AG08396 (cell line): ENCODE data around the gene PARD3B.
"Not testable (repeated sequence)": the region's sequence is repeated elsewhere in the genome, so short reads cannot be mapped to it uniquely, and the experiment has no call there.

Source experiments
- DNase-seq: peaks from one replicate; pipeline ENCODE4 v3.0.0; 2012; ENCODE audit warnings: low spot score, mixed read lengths

PARD3B gene

DNA sequence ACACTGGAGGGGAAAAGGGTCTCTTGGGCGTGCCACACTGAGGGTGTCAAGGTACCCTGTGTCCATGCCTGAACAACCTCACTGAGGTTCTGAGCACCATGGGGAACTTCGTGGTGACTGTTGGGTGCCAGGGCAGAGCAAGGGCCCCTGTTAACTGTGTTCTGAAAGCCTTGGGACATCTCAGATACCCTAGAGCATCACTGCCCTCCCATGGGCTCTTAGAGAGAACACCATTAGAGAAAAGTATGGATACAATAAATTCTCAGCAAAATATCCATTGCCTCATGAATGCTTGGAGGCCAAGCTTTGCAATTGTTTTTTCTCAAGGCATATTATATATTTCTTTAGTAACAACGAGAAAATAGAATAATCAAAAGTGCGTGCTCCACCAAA, 648.6 kb downstream of the PARD3B start:
- no peak for DNase-seq

GRCh38 chr2:205197468-205198139, 652.3 kb downstream of the PARD3B start:
- DNase-seq, result no peak

DNA sequence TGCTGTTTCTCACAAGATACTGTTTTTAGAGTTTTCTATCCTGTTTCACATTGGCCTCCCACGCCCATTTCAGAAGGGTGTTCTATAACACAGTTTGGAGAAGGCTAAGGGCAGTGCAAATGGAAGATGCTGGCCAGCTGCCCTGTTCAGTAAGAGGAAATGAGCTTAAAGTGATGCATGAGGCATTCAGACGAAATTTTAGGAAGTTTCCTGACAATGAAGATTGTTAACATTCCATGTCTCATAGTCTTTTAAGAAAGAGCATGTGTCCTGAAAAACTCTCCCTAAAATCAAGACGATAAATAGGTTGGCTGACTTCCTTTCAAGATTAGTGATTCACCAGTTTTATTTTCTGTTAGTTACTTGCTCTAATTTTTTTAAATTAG, 652.9 kb downstream of the PARD3B start:
- DNase-seq, result peak; percentile 34

- no peak for DNase-seq
Measured at GRCh38 chr2:205199165-205199850, 654.0 kb downstream of the PARD3B start.

DNA sequence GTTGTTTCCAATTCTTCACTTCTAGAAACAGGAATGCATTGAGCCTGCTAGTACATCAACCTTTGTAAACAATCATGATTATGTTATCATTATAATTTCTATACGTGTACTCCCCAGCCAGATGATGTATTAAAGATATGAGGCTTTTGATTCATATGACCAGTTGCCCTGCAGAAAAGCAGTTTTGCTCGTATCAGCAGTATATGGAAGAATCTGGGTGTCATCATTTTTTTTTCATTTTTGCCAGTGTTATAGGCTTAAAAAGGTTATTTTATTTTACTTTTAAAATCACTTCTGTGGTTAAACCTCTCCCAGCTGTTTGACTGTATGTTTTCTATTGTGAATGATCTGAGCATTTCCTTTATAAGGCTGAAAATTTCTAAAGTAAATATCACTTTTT, 665.2 kb downstream of the PARD3B start:
- no peak for DNase-seq

DNA sequence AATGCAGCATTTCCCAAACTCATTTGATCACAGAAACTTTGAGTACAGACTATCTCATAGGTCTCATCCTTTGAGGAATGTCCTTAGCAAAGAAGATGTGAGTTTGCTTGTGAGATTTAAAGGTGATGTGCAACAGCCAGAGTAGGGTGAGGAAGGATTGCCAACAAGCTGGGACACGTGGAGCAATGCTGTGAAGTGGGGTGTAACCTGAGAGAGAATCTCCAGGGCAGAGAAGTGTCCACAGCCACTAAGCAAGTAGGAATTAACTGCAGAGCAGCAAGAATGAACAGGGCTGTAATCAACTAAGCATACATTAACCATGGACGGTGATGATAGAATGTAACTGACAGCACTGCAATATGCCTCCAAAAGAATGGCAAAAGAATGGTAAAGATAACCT, 667.1 kb downstream of the PARD3B start:
- no peak for DNase-seq

DNA sequence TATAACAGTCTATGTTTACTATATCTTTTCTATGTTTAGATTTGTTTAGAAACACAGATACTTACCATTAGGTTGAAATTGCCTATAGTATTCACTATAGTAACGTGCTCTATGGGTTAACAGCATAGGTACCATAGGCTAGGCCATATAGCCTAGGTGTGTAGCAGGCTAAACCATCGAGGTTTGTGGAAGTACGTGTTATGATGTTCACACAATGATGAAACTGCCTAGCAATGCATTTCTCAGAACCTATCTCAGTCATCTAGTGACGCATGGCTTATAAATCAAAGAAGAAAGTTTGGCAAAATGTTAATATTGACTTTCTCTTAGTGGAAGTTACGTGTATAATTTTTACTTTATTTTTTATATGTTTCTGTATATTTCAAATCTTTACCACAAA, 670.8 kb downstream of the PARD3B start:
- DNase-seq, result no peak

GRCh38 chr2:205216580-205216979, 671.3 kb downstream of the PARD3B start:
- no peak for DNase-seq

- no peak for DNase-seq
Measured at GRCh38 chr2:205217004-205217403, 671.7 kb downstream of the PARD3B start.

DNA sequence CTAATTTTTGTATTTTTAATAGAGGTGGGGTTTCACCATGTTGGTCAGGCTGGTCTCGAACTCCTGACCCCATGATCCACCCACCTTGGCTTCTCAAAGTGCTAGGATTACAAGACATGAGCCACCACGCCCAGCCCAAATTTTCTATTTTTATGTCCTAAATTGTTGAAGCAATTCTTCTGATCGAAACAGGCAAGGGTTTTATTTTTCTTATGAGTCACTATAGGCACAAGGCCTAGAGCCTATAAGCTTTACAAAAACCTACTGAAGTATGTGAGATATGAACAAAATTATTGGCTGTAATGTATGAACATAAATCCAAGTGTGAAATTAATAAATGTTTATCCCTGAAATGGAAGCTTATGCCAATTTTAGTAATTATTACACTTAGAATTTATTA, 672.8 kb downstream of the PARD3B start:
- no peak for DNase-seq

DNA sequence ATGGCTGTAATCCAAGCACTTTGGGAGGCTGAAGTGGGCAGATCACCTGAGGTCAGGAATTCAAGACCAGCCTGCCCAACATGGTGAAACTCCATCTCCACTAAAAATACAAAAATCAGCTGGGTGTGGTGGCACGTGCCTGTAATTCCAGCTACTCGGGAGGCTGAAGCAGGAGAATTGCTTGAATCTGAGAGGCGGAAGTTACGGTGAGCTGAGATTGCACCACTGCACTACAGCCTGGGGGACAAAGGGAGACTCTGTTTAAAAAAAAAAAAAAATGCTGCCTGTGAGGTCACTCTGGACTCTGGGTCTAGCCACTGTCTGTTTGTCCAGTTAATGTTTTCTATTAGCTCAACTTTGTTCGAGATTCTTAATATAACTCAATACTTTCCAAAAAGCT, 673.5 kb downstream of the PARD3B start:
- DNase-seq, result not testable (repeated sequence)

DNA sequence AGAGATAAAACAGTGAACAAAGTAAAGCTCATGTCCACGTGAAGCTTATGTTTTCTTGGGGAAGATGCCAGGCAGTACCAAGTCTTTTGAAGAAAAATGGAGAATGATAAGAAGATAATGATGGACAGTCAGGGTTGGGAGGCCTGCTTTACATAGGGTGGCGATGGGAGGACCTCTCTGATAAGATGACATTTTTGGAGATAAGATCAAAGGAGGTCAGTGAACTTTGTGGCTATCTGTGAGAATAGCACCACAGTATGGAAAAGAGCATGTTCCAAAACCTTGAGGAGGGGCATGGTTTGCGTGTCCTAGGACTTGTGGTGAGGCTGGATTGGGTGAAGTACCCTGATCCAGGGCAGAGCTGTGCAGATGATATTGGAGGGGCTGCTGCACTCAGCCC, 675.3 kb downstream of the PARD3B start:
- no peak for DNase-seq

DNA sequence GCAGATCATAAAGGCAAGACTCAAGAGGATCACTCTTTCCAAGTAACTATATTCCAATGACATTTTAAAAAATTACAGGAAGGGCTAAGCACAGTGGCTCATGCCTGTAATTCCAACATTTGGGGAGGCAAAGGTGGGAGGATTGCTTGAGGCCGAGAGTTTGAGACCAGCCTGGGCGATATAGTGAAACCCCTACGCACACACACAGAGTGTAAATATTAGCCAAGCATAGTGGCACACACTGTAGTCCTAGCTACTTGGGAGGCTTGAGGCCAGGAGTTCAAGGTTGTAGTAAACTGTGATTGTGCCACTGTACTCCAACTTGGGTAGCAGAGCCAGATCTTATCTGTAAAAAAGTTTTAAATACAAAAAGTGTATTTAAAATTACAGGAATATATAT, 686.8 kb downstream of the PARD3B start:
- DNase-seq, result no peak

DNA sequence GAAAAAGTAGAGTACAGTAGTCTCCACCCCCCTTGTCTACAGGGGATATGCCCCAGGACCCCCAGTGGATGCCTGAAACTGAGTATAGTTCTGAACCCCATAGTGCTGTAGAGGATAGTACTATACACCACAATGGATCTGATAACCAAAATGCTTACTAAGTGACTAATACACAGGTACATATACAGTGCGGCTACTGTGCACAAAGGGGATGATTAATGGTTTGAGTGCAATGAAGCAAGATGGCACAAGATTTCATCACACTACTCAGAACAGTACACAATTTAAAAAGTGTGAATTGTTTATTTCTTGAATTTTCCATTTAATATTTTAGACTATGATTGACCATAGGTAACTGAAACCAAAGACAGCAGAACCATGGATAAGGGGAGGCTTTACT, 690.2 kb downstream of the PARD3B start:
- no peak for DNase-seq

DNA sequence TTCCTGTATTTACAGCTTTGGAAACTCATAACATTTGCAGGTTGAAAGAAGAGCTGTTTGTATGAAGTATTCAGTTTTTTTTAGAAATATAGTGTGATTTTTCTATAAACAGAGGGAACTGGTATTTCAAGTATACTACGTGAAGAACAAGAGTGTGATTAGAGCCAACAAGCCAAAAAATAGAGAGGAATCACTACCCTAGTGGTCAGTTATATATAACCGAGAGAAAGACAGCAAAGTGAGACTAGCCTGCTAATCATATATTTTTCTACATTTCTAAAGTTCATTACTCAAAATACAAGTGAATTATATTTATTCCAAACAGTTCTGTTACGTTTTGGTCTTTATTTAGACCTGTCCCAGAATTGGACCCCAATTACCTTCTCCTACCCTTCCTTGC, 692.2 kb downstream of the PARD3B start:
- DNase-seq, result no peak

DNA sequence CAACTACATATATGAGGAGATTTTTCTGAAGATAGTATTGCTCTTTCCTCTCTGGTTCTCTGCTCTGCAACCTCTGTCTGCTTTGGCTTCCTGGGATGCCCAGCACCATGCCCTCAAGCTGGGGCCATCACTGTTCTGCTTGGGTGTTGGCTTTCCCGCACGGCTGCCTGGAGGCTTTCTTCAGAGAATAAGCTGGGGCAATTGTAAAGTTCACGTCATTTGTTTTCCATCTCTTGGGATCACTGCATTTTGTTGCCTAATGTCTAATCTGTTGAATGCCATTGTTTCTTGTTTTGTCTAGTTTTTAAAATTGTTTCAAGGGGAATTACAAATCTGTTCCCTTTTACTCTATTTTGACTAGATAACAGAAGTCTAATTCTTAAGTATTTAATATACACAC, 699.7 kb downstream of the PARD3B start:
- DNase-seq, result no peak

DNA sequence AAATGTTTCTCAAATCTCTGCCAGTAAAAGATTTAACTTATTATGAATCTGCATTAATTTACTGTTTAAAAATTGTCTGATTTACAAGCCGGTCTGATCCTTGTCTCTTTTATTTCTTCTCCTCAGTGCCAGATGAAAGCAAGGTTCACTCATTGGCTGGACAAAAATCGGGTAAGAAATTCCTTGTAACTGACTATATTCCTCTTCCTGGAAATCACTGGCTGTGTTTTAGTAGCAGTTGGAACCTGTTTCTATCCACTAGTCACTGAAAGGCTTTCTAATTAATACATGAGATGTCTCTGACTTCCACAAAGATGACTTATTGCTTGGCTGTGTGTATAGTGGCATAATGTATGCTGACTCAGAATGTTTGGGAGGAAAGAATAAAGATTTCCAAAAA, 700.4 kb downstream of the PARD3B start:
- peak; percentile 46 for DNase-seq

- no peak for DNase-seq
Measured at GRCh38 chr2:205259121-205259520, 713.8 kb downstream of the PARD3B start.

GRCh38 chr2:205261516-205262020, 716.3 kb downstream of the PARD3B start:
- no peak for DNase-seq

DNA sequence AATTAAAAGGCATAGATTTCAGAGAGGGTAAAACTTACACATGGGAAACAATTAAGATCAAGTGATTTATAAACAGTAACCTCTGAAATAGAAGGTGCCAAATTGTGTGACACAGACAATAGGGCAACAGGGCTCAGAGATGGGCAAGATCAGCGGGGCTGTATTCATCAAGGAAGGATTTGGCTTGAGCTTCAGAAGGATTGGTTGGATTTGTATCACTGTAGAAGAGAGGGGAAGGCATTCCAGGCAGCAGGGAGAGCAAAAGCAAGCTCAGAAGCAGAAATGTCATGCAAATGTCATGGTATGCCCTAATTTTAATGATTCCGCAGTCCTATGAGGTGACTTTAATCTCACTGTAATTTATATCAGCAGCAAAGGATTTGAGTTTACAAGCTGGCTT, 722.0 kb downstream of the PARD3B start:
- no peak for DNase-seq

DNA sequence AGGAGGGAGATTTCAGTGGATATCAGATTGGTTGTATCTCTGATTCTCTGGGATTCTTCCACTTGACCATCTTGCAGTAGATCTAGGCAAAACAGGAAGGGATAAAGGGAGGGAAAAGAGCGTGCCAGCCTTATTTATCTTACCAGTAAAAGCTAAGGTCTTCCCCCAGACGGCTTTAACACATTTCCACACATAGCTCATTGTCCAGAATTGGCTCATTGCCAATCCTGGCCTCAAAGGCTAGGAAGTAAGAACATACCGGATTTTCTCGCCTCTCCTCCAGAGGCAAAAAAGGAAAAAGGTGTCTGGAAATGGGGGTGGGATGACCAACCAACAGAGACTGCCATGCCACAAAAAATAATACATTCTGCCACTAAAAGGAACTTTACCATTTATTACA, 725.4 kb downstream of the PARD3B start:
- DNase-seq, result no peak

GRCh38 chr2:205273148-205273547, 727.9 kb downstream of the PARD3B start:
- no peak for DNase-seq

DNA sequence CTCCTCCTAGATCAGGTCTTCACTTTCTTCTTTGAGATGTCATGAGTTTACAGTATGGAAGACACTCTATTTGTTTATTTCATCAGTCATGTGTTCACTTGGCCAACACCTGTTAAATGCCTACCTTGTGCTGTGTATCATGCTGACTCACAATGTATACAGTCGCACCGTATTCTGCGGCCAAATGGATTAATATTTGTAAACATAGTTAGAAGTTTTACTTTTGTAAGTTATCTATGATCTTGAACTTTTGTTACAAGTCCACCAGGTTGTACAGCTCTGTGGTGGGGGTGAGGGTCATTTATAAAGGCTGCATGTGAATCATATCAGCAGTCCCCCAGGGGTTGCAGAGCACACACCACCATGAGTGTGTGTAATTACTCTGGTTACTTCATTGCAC, 728.4 kb downstream of the PARD3B start:
- DNase-seq, result no peak

DNA sequence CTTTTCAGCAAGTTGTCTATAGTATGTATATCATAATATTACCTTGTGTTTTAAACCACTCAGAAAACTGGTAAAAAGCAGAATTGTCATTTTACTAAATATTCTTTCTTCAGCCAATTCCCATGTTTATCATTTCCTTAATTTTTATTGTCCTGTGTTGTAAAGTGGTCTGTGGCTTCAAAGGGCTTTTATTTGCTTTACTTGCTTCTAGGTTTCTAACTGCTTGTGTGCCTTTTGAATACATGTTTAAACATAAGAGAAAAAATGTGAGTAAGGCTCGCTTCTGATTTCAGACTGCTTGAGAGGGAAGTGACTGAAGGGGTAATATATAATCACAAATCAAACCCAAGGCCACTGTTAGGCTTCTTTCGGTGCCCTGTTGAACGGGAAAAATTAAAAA, 729.5 kb downstream of the PARD3B start:
- no peak for DNase-seq
